HL-60 (cell line): Measurements from ENCODE around the gene STAT1.

ENCODE experiments used
- DNase-seq, 2 experiments: peaks; one replicate each; pipeline ENCODE4 v3.0.0-alpha.2; 2010 to 2020; ENCODE audit warnings: low read depth in 1 of 2, low spot score in 1 of 2
- H3K27ac ChIP-seq: fragments of 250-450 bp; sonication (Bioruptor Pico); replicated peaks from 2 replicates; pipeline ENCODE4 v1.5.1; 2020; ENCODE audit warnings: mild to moderate bottlenecking, moderate library complexity
- H3K27me3 ChIP-seq: fragments of 250-450 bp; sonication (Bioruptor Pico); 2 replicates; pipeline ENCODE4 v1.5.1; 2021; ENCODE audit warnings: mild to moderate bottlenecking, moderate library complexity; ENCODE audit not compliant: insufficient read depth, poor library complexity, severe bottlenecking
- H3K4me3 ChIP-seq: replicated peaks from 2 replicates; pipeline ENCODE4 v1.5.1; 2011; ENCODE audit warnings: mild to moderate bottlenecking, control low read depth, low read length; ENCODE audit not compliant: insufficient read depth
- CTCF ChIP-seq: IDR thresholded peaks from one replicate; pipeline ENCODE4 v1.5.1; 2011; ENCODE audit warnings: low read length, control low read depth, inconsistent platforms; ENCODE audit not compliant: insufficient read depth
- GABPA ChIP-seq: IDR thresholded peaks from 2 replicates; pipeline ENCODE4 v1.6.1; 2012; ENCODE audit warnings: low read depth
- POLR2AphosphoS5 ChIP-seq: IDR thresholded peaks from 2 replicates; pipeline ENCODE4 v1.6.1; 2012; ENCODE audit warnings: low read depth
- REST ChIP-seq: IDR thresholded peaks from 2 replicates; pipeline ENCODE4 v1.6.1; 2012; ENCODE audit warnings: low read depth; ENCODE audit not compliant: insufficient replicate concordance
- SPI1 ChIP-seq: IDR thresholded peaks from 2 replicates; pipeline ENCODE4 v1.6.1; 2012; ENCODE audit warnings: low read depth, mild to moderate bottlenecking, borderline replicate concordance

STAT1 gene

DNA sequence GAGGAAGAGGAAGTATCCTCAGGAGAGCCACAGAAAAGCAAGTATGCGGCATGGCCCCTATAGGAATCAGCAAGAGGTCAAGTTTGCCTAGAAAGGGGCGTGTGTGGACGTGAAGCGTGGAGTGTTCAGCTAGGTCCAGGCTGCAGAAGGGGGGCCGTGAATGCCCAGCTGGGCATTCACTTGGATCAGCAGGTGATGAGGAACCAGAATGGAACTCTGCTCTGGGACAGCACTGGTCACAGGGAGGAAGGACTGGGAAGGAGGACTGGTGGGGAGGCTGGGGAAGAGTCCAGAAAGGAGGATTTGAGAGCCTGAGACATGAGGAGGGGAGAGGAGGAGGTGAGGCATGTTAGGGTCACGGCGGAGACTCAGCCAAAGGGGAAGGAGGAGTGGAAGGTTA is 19.8 kb downstream of the STAT1 start:
- Histone ChIP-seq H3K27ac (no peak overlapping the region), H3K4me3 (no peak overlapping the region), H3K27me3 (no peaks in the 10 kb centered on the region)
- no peak for TF ChIP-seq REST
- no peak for DNase-seq

GRCh38 chr2:190993292-190993643 is 20.7 kb downstream of the STAT1 start:
- Histone ChIP-seq H3K27ac (no peak overlapping the region), H3K4me3 (no peak overlapping the region), H3K27me3 (no peaks in the 10 kb centered on the region)
- TF ChIP-seq SPI1, result no peak
- no peak for TF ChIP-seq CTCF
- TF ChIP-seq REST, result no peak
- TF ChIP-seq GABPA, result no peak
- no peak for DNase-seq

- TF ChIP-seq REST (no peak), SPI1 (no peak), POLR2AphosphoS5 (no peak), GABPA (no peak), CTCF (no peak)
- Histone ChIP-seq H3K4me3 (no peak overlapping the region), H3K27ac (no peak overlapping the region), H3K27me3 (no peaks in the 10 kb centered on the region)
- no peak for DNase-seq
These were observed 23.8 kb downstream of the STAT1 start for GRCh38 chr2:190990132-190990531.

DNA sequence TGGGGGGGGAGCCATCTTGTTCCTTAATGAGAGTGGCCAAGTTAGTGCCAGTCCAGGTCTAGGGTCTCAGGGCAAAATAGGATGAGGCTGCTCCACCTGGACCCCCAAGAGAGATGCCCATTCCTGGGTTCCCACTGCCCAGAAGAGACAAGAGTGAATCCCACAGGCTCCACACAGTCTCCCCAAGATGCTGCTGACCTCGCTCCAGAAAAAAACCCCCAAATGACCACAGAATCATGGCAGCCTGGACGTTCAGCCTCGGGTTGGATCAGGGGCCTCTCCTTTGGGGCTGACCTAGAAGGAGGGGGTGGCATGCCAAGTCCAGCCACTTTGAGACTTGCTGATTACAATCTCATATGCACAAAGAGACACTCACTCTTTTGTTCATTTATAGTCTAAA is 25.1 kb downstream of the STAT1 start:
- no peaks in the 10 kb centered on the region for H3K27me3 ChIP-seq
- no peak for DNase-seq
- TF ChIP-seq POLR2AphosphoS5, result no peak
- TF ChIP-seq GABPA, result no peak
- TF ChIP-seq REST, result no peak
- TF ChIP-seq CTCF, result no peak
- TF ChIP-seq SPI1, result no peak
- H3K27ac ChIP-seq, result no peak overlapping the region
- no peak overlapping the region for H3K4me3 ChIP-seq
